GM15510 (cell line): ENCODE measurements around the gene CHAF1A.

Experiments
- POLR2A ChIP-seq: IDR thresholded peaks from 3 replicates; pipeline ENCODE4 v1.6.1; 2011; ENCODE audit warnings: borderline replicate concordance; ENCODE audit not compliant: insufficient read length; ENCODE audit errors: extremely low read depth

CHAF1A gene

DNA sequence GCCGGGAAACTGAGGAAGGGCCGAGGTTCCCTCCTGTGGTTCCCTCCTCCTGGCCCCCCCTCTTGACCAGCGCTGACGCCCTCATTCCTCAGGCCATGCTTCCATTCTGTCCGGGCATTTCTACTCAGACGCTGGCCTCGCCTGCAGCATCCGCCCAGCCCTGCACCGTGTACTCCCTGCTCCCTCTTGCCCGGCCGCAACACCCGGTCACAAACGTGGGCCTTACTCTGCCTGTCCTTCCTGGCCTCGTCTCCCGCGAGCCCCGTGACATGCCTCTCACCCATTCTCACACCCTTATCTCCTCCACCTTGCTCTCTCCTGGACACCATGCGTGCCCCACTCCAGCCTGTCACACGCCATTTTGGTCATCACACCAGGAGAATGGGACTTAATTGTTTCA, 80.9 kb downstream of the CHAF1A start:
- no peak for TF ChIP-seq POLR2A

- no peak for TF ChIP-seq POLR2A
Measured at GRCh38 chr19:4487572-4487971, 85.1 kb downstream of the CHAF1A start.

- TF ChIP-seq POLR2A, result no peak
Measured at GRCh38 chr19:4488496-4488895, 86.1 kb downstream of the CHAF1A start.

DNA sequence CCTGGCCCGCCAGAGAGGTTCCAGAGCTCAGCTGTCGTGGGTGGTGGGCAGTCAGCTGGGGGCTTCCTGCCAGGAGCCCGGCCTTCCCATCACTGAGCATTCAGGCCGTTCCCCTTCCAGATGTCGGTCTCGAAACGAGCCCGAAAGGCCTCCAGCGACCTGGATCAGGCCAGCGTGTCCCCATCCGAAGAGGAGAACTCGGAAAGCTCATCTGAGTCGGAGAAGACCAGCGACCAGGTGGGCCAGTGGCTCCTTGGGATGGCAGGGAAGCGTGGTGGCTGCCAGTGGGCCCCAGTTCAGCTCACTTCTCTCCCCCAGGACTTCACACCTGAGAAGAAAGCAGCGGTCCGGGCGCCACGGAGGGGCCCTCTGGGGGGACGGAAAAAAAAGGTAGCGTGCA, 89.0 kb downstream of the CHAF1A start:
- TF ChIP-seq POLR2A, result no peak

- no peak for TF ChIP-seq POLR2A
Measured at GRCh38 chr19:4492337-4493103, 90.1 kb downstream of the CHAF1A start.
